ENCODE data around the gene CCDC148. TPM values are rescaled to one million over a fixed set of nuclear protein-coding genes. Genes with fewer than 3 reads are reported as not detected.

CCDC148 gene
- total and polyA plus RNA-seq, 2 donors (not counting 3 experiments of a cell fraction or from before 2014, with no cell fraction given), result 0.04 to 0.69 TPM

DNA sequence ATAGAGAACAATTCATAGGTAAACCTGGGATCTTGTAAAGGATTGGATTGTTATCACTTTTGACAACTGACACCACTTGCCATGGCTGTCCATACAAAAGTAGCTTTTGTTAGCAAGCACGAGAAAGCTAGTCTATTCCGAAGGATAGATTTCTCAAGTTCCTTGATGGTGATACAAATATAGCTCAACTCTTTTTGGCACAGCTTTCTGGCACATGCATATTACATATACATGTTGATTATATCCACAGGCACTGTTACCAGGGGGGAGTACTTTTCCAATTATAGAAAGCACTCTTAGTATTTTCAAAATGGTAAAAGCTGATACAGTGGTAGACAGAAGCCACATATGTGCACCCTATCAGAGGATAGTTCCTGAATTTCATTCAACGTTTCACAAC, 186.0 kb downstream of the CCDC148 start:
- BruUV-seq (replicated peaks), result no TSS peak
- Histone ChIP-seq H3K4me1 (ENCODE audit: control insufficient read depth, extremely low read depth, insufficient read depth, low read length) (no peaks in the 10 kb centered on the region), H4K20me1 (replicated peaks; ENCODE audit: control insufficient read depth, extremely low read depth, insufficient read depth, low read length) (no peaks in the 10 kb centered on the region), H3K27me3 (ENCODE audit: control insufficient read depth in 2 of 2, insufficient read depth in 2 of 2, low read length in 2 of 2) (peaks cover 2 to 4% of the 10 kb centered on the region in 2 experiments), H3K9ac (replicated peaks; ENCODE audit: extremely low read depth, insufficient read depth, low read length) (no peak overlapping the region), H3K9me1 (replicated peaks; ENCODE audit: control insufficient read depth, extremely low read depth, insufficient read depth, low read length) (no peaks in the 10 kb centered on the region), H2AFZ (ENCODE audit: low read depth, low read length) (no peak overlapping the region), H3K4me2 (ENCODE audit: insufficient read depth, low read length) (no peak overlapping the region), H3K79me2 (ENCODE audit: control insufficient read depth, insufficient read depth, low read length) (no peaks in the 10 kb centered on the region), H3K27ac (ENCODE audit: insufficient read depth, low read depth, low read length) (no peak overlapping the region), H3K9me3 (replicated peaks; ENCODE audit: control insufficient read depth, insufficient read depth, low read length) (no peaks in the 10 kb centered on the region), H3K4me3 (replicated peaks in 1 of 3; ENCODE audit: insufficient read depth in 1 of 3, low read depth in 1 of 3, low read length in 3 of 3) (no peak overlapping the region), H3K36me3 (ENCODE audit: control insufficient read depth in 2 of 2, extremely low read depth in 1 of 2, insufficient read depth in 2 of 2, low read length in 2 of 2) (no peaks in the 10 kb centered on the region)
- intact Hi-C loops (cut with micrococcal nuclease), result no loop called here
- FAIRE-seq (no peak), DNase-seq (ENCODE audit: low read depth, low spot score) (no peak)
- TF ChIP-seq JUN (IDR thresholded peaks at IDR 0.05; ENCODE audit: borderline replicate concordance, insufficient read depth, insufficient read length, low read depth) (no peak), POLR2AphosphoS5 (IDR thresholded peaks at IDR 0.05; ENCODE audit: insufficient read depth, low read depth, low read length) (no peak), GATA2 (IDR thresholded peaks at IDR 0.05; ENCODE audit: insufficient read depth, insufficient read length, low read depth, low read length) (no peak), EZH2 (IDR thresholded peaks at IDR 0.05; ENCODE audit: borderline replicate concordance, low read depth, low read length, severe bottlenecking) (no peak), POLR2A (IDR thresholded peaks at IDR 0.05; ENCODE audit: low read depth, low read length) (no peak), MYC (IDR thresholded peaks at IDR 0.05; ENCODE audit: low read depth, low read length) (no peak), FOS (IDR thresholded peaks at IDR 0.05; ENCODE audit: borderline replicate concordance, insufficient read depth, low read length) (no peak)
- TF ChIP-seq, protein P1, sequence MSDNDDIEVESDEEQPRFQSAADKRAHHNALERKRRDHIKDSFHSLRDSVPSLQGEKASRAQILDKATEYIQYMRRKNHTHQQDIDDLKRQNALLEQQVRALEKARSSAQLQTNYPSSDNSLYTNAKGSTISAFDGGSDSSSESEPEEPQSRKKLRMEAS (IDR thresholded peaks at IDR 0.05; ENCODE audit: insufficient read depth, insufficient read length), result no peak
- TF ChIP-seq, protein P2, sequence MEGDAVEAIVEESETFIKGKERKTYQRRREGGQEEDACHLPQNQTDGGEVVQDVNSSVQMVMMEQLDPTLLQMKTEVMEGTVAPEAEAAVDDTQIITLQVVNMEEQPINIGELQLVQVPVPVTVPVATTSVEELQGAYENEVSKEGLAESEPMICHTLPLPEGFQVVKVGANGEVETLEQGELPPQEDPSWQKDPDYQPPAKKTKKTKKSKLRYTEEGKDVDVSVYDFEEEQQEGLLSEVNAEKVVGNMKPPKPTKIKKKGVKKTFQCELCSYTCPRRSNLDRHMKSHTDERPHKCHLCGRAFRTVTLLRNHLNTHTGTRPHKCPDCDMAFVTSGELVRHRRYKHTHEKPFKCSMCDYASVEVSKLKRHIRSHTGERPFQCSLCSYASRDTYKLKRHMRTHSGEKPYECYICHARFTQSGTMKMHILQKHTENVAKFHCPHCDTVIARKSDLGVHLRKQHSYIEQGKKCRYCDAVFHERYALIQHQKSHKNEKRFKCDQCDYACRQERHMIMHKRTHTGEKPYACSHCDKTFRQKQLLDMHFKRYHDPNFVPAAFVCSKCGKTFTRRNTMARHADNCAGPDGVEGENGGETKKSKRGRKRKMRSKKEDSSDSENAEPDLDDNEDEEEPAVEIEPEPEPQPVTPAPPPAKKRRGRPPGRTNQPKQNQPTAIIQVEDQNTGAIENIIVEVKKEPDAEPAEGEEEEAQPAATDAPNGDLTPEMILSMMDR (IDR thresholded peaks at IDR 0.05; ENCODE audit: extremely low read depth in 1 of 2, insufficient read depth in 1 of 2, low read depth in 1 of 2, low read length in 2 of 2), result no peak
- dilution Hi-C loops (cut with MboI; ENCODE audit: extremely low pct_ligation_motif_present, low sequenced_read_pairs), result no loop called here
- POLR2A ChIA-PET, result no interaction called here
- CTCF ChIA-PET, result interaction anchor here (1.0 to 1.4 kb wide), 2 partner anchors 16 to 246 kb away, joined by 3 read pairs; no protein-coding TSS in a partner anchor

All from endothelial cell of umbilical vein (primary cell).